Osteoblast (primary cell): Measurements from ENCODE around the gene AGBL4. TPM values are rescaled to one million over a fixed set of nuclear protein-coding genes. Genes with fewer than 3 reads are reported as not detected.

Experiments
- DNase-seq: peaks from one replicate; pipeline ENCODE4 v3.0.0; 2011; ENCODE audit warnings: low spot score, mixed read lengths; ENCODE audit not compliant: insufficient read length; ENCODE audit errors: missing footprints
- H2AFZ ChIP-seq: 2 replicates; pipeline ENCODE4 v1.6.0; 2011; ENCODE audit warnings: mild to moderate bottlenecking, low read length
- H3K27ac ChIP-seq: 2 replicates; pipeline ENCODE4 v1.5.1; 2011; ENCODE audit warnings: mild to moderate bottlenecking, low read depth, low read length, moderate library complexity
- H3K27me3 ChIP-seq: 2 replicates; pipeline ENCODE4 v1.6.0; 2012; ENCODE audit warnings: mild to moderate bottlenecking, control low read depth, inconsistent platforms, low read length, moderate library complexity; ENCODE audit not compliant: insufficient read depth
- H3K36me3 ChIP-seq: 2 replicates; pipeline ENCODE4 v1.5.1; 2011; ENCODE audit warnings: mild to moderate bottlenecking, low read length, control low read depth, moderate library complexity; ENCODE audit not compliant: insufficient read depth
- H3K4me1 ChIP-seq: 2 replicates; pipeline ENCODE4 v1.5.1; 2011; ENCODE audit warnings: mild to moderate bottlenecking, low read length, control low read depth, moderate library complexity; ENCODE audit not compliant: insufficient read depth
- H3K4me2 ChIP-seq: 2 replicates; pipeline ENCODE4 v1.6.0; 2011; ENCODE audit warnings: mild to moderate bottlenecking, low read length; ENCODE audit not compliant: insufficient read depth
- H3K4me3 ChIP-seq: fragments of 200-600 bp; sonication (generic); 3 replicates; pipeline ENCODE4 v1.5.1; 2012; ENCODE audit warnings: mild to moderate bottlenecking, low read length, inconsistent platforms; ENCODE audit not compliant: insufficient read depth
- H3K79me2 ChIP-seq: 2 replicates; pipeline ENCODE4 v1.6.0; 2012; ENCODE audit warnings: mild to moderate bottlenecking, low read length, control low read depth, inconsistent platforms; ENCODE audit not compliant: insufficient read depth
- H3K9me3 ChIP-seq: 2 replicates; pipeline ENCODE4 v1.5.1; 2011; ENCODE audit warnings: low read depth, low read length, control low read depth
- H4K20me1 ChIP-seq: 2 replicates; pipeline ENCODE4 v1.6.0; 2012; ENCODE audit warnings: mild to moderate bottlenecking, low read length, control low read depth; ENCODE audit not compliant: insufficient read depth
- total RNA-seq: library from RNA; depleted of rRNA; stranded (reverse); fragments of >200 nt; gene quantifications from 2 replicates; pipeline ENCODE4 v1.2.3, GENCODE V29; 2012
- TF ChIP-seq, protein P1 (sequence below): IDR thresholded peaks from 2 replicates; pipeline ENCODE4 v1.5.1; 2011; ENCODE audit warnings: mild to moderate bottlenecking, low read depth, low read length, moderate library complexity; ENCODE audit errors: extremely low read depth

AGBL4 gene
- total RNA-seq, 1 donor = not detected

GRCh38 chr1:49626472-49626871 is 397.3 kb downstream of the AGBL4 start:
- Histone ChIP-seq H2AFZ (no peak overlapping the region), H3K4me1 (no peaks in the 10 kb centered on the region), H4K20me1 (no peaks in the 10 kb centered on the region), H3K27ac (no peak overlapping the region), H3K9me3 (no peaks in the 10 kb centered on the region), H3K4me3 (no peak overlapping the region), H3K4me2 (no peak overlapping the region), H3K36me3 (no peaks in the 10 kb centered on the region), H3K79me2 (no peaks in the 10 kb centered on the region), H3K27me3 (no peaks in the 10 kb centered on the region)
- TF ChIP-seq, protein P1, sequence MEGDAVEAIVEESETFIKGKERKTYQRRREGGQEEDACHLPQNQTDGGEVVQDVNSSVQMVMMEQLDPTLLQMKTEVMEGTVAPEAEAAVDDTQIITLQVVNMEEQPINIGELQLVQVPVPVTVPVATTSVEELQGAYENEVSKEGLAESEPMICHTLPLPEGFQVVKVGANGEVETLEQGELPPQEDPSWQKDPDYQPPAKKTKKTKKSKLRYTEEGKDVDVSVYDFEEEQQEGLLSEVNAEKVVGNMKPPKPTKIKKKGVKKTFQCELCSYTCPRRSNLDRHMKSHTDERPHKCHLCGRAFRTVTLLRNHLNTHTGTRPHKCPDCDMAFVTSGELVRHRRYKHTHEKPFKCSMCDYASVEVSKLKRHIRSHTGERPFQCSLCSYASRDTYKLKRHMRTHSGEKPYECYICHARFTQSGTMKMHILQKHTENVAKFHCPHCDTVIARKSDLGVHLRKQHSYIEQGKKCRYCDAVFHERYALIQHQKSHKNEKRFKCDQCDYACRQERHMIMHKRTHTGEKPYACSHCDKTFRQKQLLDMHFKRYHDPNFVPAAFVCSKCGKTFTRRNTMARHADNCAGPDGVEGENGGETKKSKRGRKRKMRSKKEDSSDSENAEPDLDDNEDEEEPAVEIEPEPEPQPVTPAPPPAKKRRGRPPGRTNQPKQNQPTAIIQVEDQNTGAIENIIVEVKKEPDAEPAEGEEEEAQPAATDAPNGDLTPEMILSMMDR = no peak
- no peak for DNase-seq

DNA sequence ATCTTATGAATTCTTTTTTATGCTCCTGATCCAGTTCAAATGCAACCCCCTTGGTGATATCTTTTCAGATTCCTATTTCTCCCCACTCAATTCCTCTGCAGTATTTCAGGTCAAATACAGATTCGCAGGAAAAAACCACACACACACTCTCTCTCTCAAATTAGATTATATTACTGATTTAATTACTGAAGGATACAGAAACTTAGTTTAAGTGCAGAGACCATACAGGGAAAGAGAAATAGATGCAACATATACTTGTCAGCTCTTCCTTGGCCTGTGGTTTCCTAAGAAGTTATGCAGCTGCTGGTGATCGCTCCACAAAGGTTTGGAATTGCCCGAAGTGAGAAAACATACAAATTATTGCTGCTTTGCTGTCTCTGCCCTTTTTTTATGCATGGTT is 400.9 kb downstream of the AGBL4 start:
- TF ChIP-seq, protein P1 = no peak
- Histone ChIP-seq H3K4me2 (no peak overlapping the region), H2AFZ (no peak overlapping the region), H3K4me3 (no peak overlapping the region), H3K27ac (no peak overlapping the region), H3K9me3 (no peaks in the 10 kb centered on the region), H3K4me1 (no peaks in the 10 kb centered on the region), H4K20me1 (no peaks in the 10 kb centered on the region), H3K27me3 (no peaks in the 10 kb centered on the region), H3K79me2 (no peaks in the 10 kb centered on the region), H3K36me3 (no peaks in the 10 kb centered on the region)
- DNase-seq = no peak

GRCh38 chr1:49606082-49606481 is 417.7 kb downstream of the AGBL4 start:
- Histone ChIP-seq H2AFZ (no peak overlapping the region), H3K4me3 (no peak overlapping the region), H3K36me3 (no peaks in the 10 kb centered on the region), H4K20me1 (no peaks in the 10 kb centered on the region), H3K27ac (no peak overlapping the region), H3K79me2 (no peaks in the 10 kb centered on the region), H3K27me3 (no peaks in the 10 kb centered on the region), H3K4me2 (no peak overlapping the region), H3K9me3 (no peaks in the 10 kb centered on the region), H3K4me1 (no peaks in the 10 kb centered on the region)
- no peak for DNase-seq
- TF ChIP-seq, protein P1 = no peak

- H3K4me3 ChIP-seq = no peak overlapping the region
- H4K20me1 ChIP-seq = no peaks in the 10 kb centered on the region
- H3K27me3 ChIP-seq = no peaks in the 10 kb centered on the region
- H3K27ac ChIP-seq = no peak overlapping the region
- H3K4me1 ChIP-seq = no peaks in the 10 kb centered on the region
- no peak for DNase-seq
- no peaks in the 10 kb centered on the region for H3K9me3 ChIP-seq
- H2AFZ ChIP-seq = no peak overlapping the region
- H3K79me2 ChIP-seq = no peaks in the 10 kb centered on the region
- TF ChIP-seq, protein P1 = no peak
- no peaks in the 10 kb centered on the region for H3K36me3 ChIP-seq
- H3K4me2 ChIP-seq = no peak overlapping the region
These were observed 426.3 kb downstream of the AGBL4 start for GRCh38 chr1:49597436-49597835.
